ENCODE data around the gene ASB5.

GRCh38 chr4:176290520-176290919, 21.5 kb upstream of the ASB5 start:
- no peak for TF ChIP-seq CTCF (IDR thresholded peaks at IDR 0.05)
- no peak for TF ChIP-seq EZH2 (IDR thresholded peaks at IDR 0.05; ENCODE audit: borderline replicate concordance, insufficient read depth, low read depth, low read length, poor library complexity, severe bottlenecking)
